ENCODE data around the gene FOXRED2.

DNA sequence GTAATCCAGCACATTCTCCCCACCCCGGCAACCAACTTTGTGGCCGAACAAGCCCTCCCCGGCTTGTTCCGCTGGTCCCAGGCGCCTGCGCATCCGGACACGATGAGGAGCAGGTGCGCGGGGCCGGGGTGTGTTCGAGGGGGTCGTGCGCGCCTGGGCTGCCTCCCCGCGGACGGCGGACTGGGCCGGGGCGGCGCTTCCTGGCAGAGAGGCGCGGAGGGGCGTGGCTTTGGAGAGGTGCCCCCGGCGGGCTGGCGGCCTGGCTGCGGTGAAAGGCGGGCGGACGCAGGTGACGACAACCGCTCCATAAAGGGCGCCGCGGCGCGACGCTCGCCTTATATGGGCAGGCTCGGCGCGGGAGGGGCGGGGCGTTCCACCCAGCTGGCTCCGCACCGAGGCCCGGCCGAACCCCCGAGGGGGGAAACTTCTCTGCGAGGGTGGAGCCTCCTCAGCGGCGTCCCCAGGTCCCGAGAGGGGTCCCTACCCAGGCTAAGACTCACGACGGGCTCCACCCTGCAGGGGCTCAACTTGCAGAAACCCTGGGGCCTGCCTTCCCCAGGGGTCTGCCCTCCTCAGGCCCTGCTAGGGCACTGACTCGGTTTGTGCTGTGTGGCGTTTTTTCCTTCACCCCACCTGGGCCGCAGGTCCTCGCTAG lies 51.8 kb downstream of the FOXRED2 start:
- TF ChIP-seq, protein P1, sequence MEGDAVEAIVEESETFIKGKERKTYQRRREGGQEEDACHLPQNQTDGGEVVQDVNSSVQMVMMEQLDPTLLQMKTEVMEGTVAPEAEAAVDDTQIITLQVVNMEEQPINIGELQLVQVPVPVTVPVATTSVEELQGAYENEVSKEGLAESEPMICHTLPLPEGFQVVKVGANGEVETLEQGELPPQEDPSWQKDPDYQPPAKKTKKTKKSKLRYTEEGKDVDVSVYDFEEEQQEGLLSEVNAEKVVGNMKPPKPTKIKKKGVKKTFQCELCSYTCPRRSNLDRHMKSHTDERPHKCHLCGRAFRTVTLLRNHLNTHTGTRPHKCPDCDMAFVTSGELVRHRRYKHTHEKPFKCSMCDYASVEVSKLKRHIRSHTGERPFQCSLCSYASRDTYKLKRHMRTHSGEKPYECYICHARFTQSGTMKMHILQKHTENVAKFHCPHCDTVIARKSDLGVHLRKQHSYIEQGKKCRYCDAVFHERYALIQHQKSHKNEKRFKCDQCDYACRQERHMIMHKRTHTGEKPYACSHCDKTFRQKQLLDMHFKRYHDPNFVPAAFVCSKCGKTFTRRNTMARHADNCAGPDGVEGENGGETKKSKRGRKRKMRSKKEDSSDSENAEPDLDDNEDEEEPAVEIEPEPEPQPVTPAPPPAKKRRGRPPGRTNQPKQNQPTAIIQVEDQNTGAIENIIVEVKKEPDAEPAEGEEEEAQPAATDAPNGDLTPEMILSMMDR (IDR thresholded peaks at IDR 0.05) = peak; percentile 18; the same call in 1 of the 2 replicates
- TF ChIP-seq ZFX (IDR thresholded peaks at IDR 0.05; ENCODE audit: borderline replicate concordance) = no peak

All from 22Rv1 (cell line).